Measurements from ENCODE around the gene CXCL17. TPM values are rescaled to one million over a fixed set of nuclear protein-coding genes. Genes with fewer than 3 reads are reported as not detected.
A peak's percentile ranks its signal among the peaks of the same experiment; 100 is the strongest.

CXCL17 gene
- total RNA-seq, 1 experiment from 2014 or later, result 0.32 TPM

DNA sequence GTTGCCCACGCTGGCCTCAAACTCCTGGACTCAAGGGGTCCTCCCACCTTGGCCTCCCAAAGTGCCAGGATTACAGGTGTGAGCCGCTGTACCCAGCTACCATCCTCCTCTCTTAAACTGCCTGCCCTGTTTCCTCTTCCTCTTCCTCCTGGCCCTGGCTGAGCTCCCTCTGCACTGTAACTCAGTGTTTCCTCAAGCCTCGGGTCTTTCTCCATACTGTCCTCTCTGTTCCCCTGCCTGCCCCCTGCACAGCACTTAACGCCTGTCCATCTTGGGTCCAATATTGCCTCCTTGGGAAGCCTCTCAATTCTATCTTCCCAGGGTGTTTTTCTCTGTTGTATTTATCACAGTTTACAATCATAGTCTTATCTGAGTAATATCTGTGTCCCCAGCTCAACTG lies 21.6 kb downstream of the CXCL17 start:
- ATAC-seq (no peak), DNase-seq (ENCODE audit: low read depth, low spot score) (no peak)
- Histone ChIP-seq H2AFZ (ENCODE audit: low read depth, low read length, poor library complexity, severe bottlenecking) (no peak overlapping the region), H3K9ac (ENCODE audit: low read length) (no peak overlapping the region), H3K9me2 (ENCODE audit: insufficient read depth) (no peaks in the 10 kb centered on the region), H3K4me2 (ENCODE audit: low read length) (no peak overlapping the region), H3K4me3 (replicated peaks in 1 of 2; ENCODE audit: low read depth in 1 of 2, low read length in 2 of 2) (no peak overlapping the region), H4K20me1 (ENCODE audit: insufficient read depth) (no peaks in the 10 kb centered on the region), H3K4me1 (ENCODE audit: control insufficient read depth in 1 of 2, insufficient read depth in 2 of 2, low read length in 2 of 2) (peaks cover 21 to 45% of the 10 kb centered on the region in 2 experiments; a peak in 3 of 4 replicates), H3K27me3 (ENCODE audit: insufficient read depth, low read length) (no peaks in the 10 kb centered on the region), H3K27ac (ENCODE audit: low read depth, low read length) (no peak overlapping the region), H3K79me2 (ENCODE audit: insufficient read depth, low read length) (no peaks in the 10 kb centered on the region), H3K9me3 (ENCODE audit: control insufficient read depth in 1 of 2, insufficient read depth in 1 of 2, low read depth in 1 of 2, low read length in 2 of 2) (no peaks in the 10 kb centered on the region), H3K36me3 (ENCODE audit: control insufficient read depth in 1 of 2, insufficient read depth in 2 of 2, low read length in 2 of 2) (no peaks in the 10 kb centered on the region)
- intact Hi-C loops (cut with micrococcal nuclease), result no loop called here
- CTCF ChIA-PET, result interaction anchor here (1.8 kb wide), 1 partner anchor 24 kb away, joined by 8 read pairs; no protein-coding TSS in a partner anchor
- BruUV-seq (replicated peaks), result no TSS peak
- POLR2A ChIA-PET, result no interaction called here
- RAD21 ChIA-PET (ENCODE audit: low non-redundant PET in 1 of 2, low total read pairs in 2 of 2, uncharacterized antibody in 2 of 2, unreplicated experiment in 2 of 2), result no interaction called here
- TF ChIP-seq, protein P1, sequence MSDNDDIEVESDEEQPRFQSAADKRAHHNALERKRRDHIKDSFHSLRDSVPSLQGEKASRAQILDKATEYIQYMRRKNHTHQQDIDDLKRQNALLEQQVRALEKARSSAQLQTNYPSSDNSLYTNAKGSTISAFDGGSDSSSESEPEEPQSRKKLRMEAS (IDR thresholded peaks at IDR 0.05), result no peak
- TF ChIP-seq ELF1 (IDR thresholded peaks at IDR 0.05; ENCODE audit: borderline replicate concordance, low read depth) (no peak), ZFX (IDR thresholded peaks at IDR 0.05) (no peak), SIN3A (IDR thresholded peaks at IDR 0.05; ENCODE audit: low read depth) (no peak), SRF (IDR thresholded peaks at IDR 0.05; ENCODE audit: low read depth) (no peak), EZH2 (IDR thresholded peaks at IDR 0.05) (no peak)

DNA sequence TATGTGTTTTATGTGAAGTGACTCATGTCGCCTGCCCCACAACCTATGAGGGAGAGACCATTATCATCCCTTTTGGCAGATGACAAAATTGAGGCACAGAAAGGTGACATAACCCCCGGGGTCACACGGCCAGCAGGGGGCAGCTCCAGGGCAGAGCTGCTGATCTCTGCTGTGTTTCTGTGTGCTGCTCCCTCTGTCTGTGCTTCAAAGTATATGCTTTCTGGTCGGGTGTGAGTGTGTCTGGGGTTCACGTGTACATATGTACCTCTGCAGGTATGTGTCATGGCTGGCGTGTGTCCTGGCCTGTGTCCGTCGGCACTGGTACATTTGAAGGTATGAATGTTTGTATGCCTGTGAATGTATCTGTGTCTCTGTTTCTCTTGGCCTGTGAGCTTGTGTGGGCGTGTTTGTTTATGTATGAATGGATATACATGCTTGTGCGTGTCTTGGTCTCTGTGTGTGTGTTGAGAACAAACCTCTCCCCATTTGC lies 22.6 kb downstream of the CXCL17 start:
- Histone ChIP-seq H2AFZ (ENCODE audit: low read depth, low read length, poor library complexity, severe bottlenecking) (no peak overlapping the region), H3K9ac (ENCODE audit: low read length) (no peak overlapping the region), H3K27ac (ENCODE audit: low read depth, low read length) (no peak overlapping the region), H3K79me2 (ENCODE audit: insufficient read depth, low read length) (no peaks in the 10 kb centered on the region), H3K4me1 (ENCODE audit: control insufficient read depth in 1 of 2, insufficient read depth in 2 of 2, low read length in 2 of 2) (peaks cover 21 to 45% of the 10 kb centered on the region in 2 experiments; a peak in 3 of 4 replicates), H3K9me2 (ENCODE audit: insufficient read depth) (no peaks in the 10 kb centered on the region), H3K27me3 (ENCODE audit: insufficient read depth, low read length) (no peaks in the 10 kb centered on the region), H3K9me3 (ENCODE audit: control insufficient read depth in 1 of 2, insufficient read depth in 1 of 2, low read depth in 1 of 2, low read length in 2 of 2) (no peaks in the 10 kb centered on the region), H4K20me1 (ENCODE audit: insufficient read depth) (no peaks in the 10 kb centered on the region), H3K36me3 (ENCODE audit: control insufficient read depth in 1 of 2, insufficient read depth in 2 of 2, low read length in 2 of 2) (no peaks in the 10 kb centered on the region), H3K4me3 (replicated peaks in 1 of 2; ENCODE audit: low read depth in 1 of 2, low read length in 2 of 2) (no peak overlapping the region), H3K4me2 (ENCODE audit: low read length) (no peak overlapping the region)
- ATAC-seq (peak; percentile 56), DNase-seq (ENCODE audit: low read depth, low spot score) (peak; percentile 50)
- intact Hi-C loops (cut with micrococcal nuclease), result no loop called here
- RAD21 ChIA-PET (ENCODE audit: low non-redundant PET in 1 of 2, low total read pairs in 2 of 2, uncharacterized antibody in 2 of 2, unreplicated experiment in 2 of 2), result no interaction called here
- CTCF ChIA-PET, result interaction anchor here (0.8 to 2.0 kb wide), 6 partner anchors 8 to 23 kb away, joined by 3 to 9 read pairs (median 6); no protein-coding TSS in a partner anchor
- BruUV-seq (replicated peaks), result no TSS peak
- POLR2A ChIA-PET, result interaction anchor here (0.9 kb wide), 1 partner anchor 23 kb away, joined by 3 read pairs; no protein-coding TSS in a partner anchor
- TF ChIP-seq, protein P2, sequence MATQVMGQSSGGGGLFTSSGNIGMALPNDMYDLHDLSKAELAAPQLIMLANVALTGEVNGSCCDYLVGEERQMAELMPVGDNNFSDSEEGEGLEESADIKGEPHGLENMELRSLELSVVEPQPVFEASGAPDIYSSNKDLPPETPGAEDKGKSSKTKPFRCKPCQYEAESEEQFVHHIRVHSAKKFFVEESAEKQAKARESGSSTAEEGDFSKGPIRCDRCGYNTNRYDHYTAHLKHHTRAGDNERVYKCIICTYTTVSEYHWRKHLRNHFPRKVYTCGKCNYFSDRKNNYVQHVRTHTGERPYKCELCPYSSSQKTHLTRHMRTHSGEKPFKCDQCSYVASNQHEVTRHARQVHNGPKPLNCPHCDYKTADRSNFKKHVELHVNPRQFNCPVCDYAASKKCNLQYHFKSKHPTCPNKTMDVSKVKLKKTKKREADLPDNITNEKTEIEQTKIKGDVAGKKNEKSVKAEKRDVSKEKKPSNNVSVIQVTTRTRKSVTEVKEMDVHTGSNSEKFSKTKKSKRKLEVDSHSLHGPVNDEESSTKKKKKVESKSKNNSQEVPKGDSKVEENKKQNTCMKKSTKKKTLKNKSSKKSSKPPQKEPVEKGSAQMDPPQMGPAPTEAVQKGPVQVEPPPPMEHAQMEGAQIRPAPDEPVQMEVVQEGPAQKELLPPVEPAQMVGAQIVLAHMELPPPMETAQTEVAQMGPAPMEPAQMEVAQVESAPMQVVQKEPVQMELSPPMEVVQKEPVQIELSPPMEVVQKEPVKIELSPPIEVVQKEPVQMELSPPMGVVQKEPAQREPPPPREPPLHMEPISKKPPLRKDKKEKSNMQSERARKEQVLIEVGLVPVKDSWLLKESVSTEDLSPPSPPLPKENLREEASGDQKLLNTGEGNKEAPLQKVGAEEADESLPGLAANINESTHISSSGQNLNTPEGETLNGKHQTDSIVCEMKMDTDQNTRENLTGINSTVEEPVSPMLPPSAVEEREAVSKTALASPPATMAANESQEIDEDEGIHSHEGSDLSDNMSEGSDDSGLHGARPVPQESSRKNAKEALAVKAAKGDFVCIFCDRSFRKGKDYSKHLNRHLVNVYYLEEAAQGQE (IDR thresholded peaks at IDR 0.05; ENCODE audit: low read depth), result no peak
- peak; percentile 35; the same call in 1 of the 2 replicates for TF ChIP-seq CBX3 (IDR thresholded peaks at IDR 0.05; ENCODE audit: low read depth)
- TF ChIP-seq, protein P3, sequence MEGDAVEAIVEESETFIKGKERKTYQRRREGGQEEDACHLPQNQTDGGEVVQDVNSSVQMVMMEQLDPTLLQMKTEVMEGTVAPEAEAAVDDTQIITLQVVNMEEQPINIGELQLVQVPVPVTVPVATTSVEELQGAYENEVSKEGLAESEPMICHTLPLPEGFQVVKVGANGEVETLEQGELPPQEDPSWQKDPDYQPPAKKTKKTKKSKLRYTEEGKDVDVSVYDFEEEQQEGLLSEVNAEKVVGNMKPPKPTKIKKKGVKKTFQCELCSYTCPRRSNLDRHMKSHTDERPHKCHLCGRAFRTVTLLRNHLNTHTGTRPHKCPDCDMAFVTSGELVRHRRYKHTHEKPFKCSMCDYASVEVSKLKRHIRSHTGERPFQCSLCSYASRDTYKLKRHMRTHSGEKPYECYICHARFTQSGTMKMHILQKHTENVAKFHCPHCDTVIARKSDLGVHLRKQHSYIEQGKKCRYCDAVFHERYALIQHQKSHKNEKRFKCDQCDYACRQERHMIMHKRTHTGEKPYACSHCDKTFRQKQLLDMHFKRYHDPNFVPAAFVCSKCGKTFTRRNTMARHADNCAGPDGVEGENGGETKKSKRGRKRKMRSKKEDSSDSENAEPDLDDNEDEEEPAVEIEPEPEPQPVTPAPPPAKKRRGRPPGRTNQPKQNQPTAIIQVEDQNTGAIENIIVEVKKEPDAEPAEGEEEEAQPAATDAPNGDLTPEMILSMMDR (IDR thresholded peaks at IDR 0.05 in 2 of 3, conservative IDR thresholded peaks at IDR 0.05 in 1 of 3; ENCODE audit: borderline replicate concordance in 1 of 3, insufficient read depth in 1 of 3, low read depth in 2 of 3, low read length in 2 of 3), result peak; percentile 73 to 98 (median 86)
- peak; percentile 25; the same call in 1 of the 2 replicates for TF ChIP-seq EGR1 (IDR thresholded peaks at IDR 0.05; ENCODE audit: low read depth)
- TF ChIP-seq ELF1 (IDR thresholded peaks at IDR 0.05; ENCODE audit: borderline replicate concordance, low read depth), result no peak
- no peak for TF ChIP-seq ZNF274 (IDR thresholded peaks at IDR 0.05; ENCODE audit: low read depth, low read length)

Measured in HCT116 (cell line).